Gastrocnemius medialis (tissue), 4 donors: ENCODE measurements around the gene CDH4. TPM values are rescaled to one million over a fixed set of nuclear protein-coding genes. Genes with fewer than 3 reads are reported as not detected.

ENCODE experiments used
- ATAC-seq, 2 donors: fragments of 150-250 bp; one replicate each; pipeline ENCODE4 v1.9.1; 2016
- DNase-seq, 2 donors: peaks; one replicate each; pipeline ENCODE4 v3.0.0-alpha.2; 2019
- H3K27ac ChIP-seq, 4 donors: fragments of 200-600 bp; sonication (generic); 1 replicate in 1 of 4; 2 replicates in 3 of 4; pipeline ENCODE4 v1.5.1; 2016 to 2018; ENCODE audit warnings: mild to moderate bottlenecking in 2 of 4, moderate library complexity in 1 of 4
- H3K27me3 ChIP-seq, 3 donors: fragments of 200-600 bp; sonication (generic) in 2 of 3; 1 replicate in 1 of 3; 2 replicates in 2 of 3; pipeline versions ENCODE4 v1.5.1 to v1.6.0; 2016 to 2019; ENCODE audit warnings: mild to moderate bottlenecking in 1 of 3, moderate library complexity in 1 of 3
- H3K36me3 ChIP-seq, 2 donors: fragments of 200-600 bp; sonication (generic) in 1 of 2; one replicate each; pipeline ENCODE4 v1.5.1; 2017 to 2018
- H3K4me1 ChIP-seq, 2 donors: fragments of 200-600 bp; sonication (generic) in 1 of 2; one replicate each; pipeline ENCODE4 v1.5.1; 2016 to 2017; ENCODE audit warnings: mild to moderate bottlenecking in 2 of 2
- H3K4me3 ChIP-seq, 4 donors: fragments of 200-600 bp; sonication (generic) in 3 of 4; 1 replicate in 1 of 4; 2 replicates in 3 of 4; pipeline ENCODE4 v1.5.1; 2016 to 2019; ENCODE audit warnings: mild to moderate bottlenecking in 2 of 4
- H3K9me3 ChIP-seq, 3 donors: fragments of 200-600 bp; sonication (generic) in 2 of 3; 1 replicate in 1 of 3; 2 replicates in 2 of 3; pipeline ENCODE4 v1.5.1; 2016 to 2019
- CTCF ChIP-seq, 5 experiments: fragments of 450-650 bp in 3 of 5; fragments of 200-600 bp in 2 of 5; sonication (generic) in 2 of 5; IDR thresholded peaks in 4 of 5; conservative IDR thresholded peaks in 1 of 5; 1 replicate in 4 of 5; 2 replicates in 1 of 5; pipeline ENCODE4 v1.5.1; 2016 to 2019; ENCODE audit warnings: antibody characterized with exemption in 5 of 5, mild to moderate bottlenecking in 3 of 5, moderate library complexity in 3 of 5
- POLR2A ChIP-seq, 2 donors: fragments of 450-650 bp; IDR thresholded peaks; one replicate each; pipeline ENCODE4 v1.6.1; 2017; ENCODE audit warnings: antibody characterized with exemption in 2 of 2, mild to moderate bottlenecking in 2 of 2, moderate library complexity in 2 of 2
- in situ Hi-C, 4 donors: fragments of 200-750 bp; cut with MboI; loops; one replicate each; pipeline versions ENCODE4 v1.15.0 to v1.8.0; 2017; ENCODE audit warnings: low sequenced_read_pairs in 4 of 4
- intact Hi-C: fragments of 100-400 bp; cut with DNase I; formaldehyde crosslinking; loops from one replicate; pipeline ENCODE4 v1.15.1; 2023; ENCODE audit warnings: low total_unique reads
- total RNA-seq, 4 donors: library from RNA; depleted of rRNA; stranded (reverse); fragments of >200 nt; gene quantifications; one replicate each; pipeline versions ENCODE4 v1.1.0 to v1.2.3, GENCODE V29; 2016

CDH4 gene
- total RNA-seq, 4 donors from 2014 or later = 0.38 to 1.2 (median 0.86) TPM

GRCh38 chr20:61443443-61444126 lies 191.5 kb downstream of the CDH4 start:
- no peaks in the 10 kb centered on the region for H3K4me1 ChIP-seq
- intact Hi-C loops = no loop called here
- no peak for TF ChIP-seq POLR2A (IDR thresholded peaks at IDR 0.05)
- TF ChIP-seq CTCF (IDR thresholded peaks at IDR 0.05 in 4 of 5, conservative IDR thresholded peaks at IDR 0.05 in 1 of 5) = no peak

GRCh38 chr20:61444637-61445036 lies 192.6 kb downstream of the CDH4 start:
- Histone ChIP-seq H3K27ac (no peak overlapping the region), H3K4me3 (no peak overlapping the region), H3K4me1 (no peaks in the 10 kb centered on the region), H3K36me3 (no peaks in the 10 kb centered on the region), H3K9me3 (no peaks in the 10 kb centered on the region), H3K27me3 (peaks cover 0 to 5% (median 0%) of the 10 kb centered on the region in 3 donors)
- TF ChIP-seq CTCF (IDR thresholded peaks at IDR 0.05 in 4 of 5, conservative IDR thresholded peaks at IDR 0.05 in 1 of 5) (no peak), POLR2A (IDR thresholded peaks at IDR 0.05) (no peak)
- ATAC-seq (no peak), DNase-seq (no peak)
- in situ Hi-C loops = no loop called here
- intact Hi-C loops = no loop called here

More at GRCh38 chr20:61443443-61444126, 191.5 kb downstream of the CDH4 start:
- in situ Hi-C loops = no loop called here
- ATAC-seq (no peak), DNase-seq (no peak)
- H3K9me3 ChIP-seq = no peaks in the 10 kb centered on the region
- no peaks in the 10 kb centered on the region for H3K36me3 ChIP-seq
- H3K4me3 ChIP-seq = no peak overlapping the region
- peaks cover 0 to 5% (median 0%) of the 10 kb centered on the region in 3 donors for H3K27me3 ChIP-seq
- H3K27ac ChIP-seq = no peak overlapping the region

- no peak for TF ChIP-seq POLR2A (IDR thresholded peaks at IDR 0.05)
- no peak for TF ChIP-seq CTCF (IDR thresholded peaks at IDR 0.05 in 4 of 5, conservative IDR thresholded peaks at IDR 0.05 in 1 of 5)
- Histone ChIP-seq H3K4me3 (no peak overlapping the region), H3K4me1 (no peaks in the 10 kb centered on the region), H3K36me3 (no peaks in the 10 kb centered on the region), H3K9me3 (no peaks in the 10 kb centered on the region), H3K27me3 (peaks cover 0 to 5% (median 0%) of the 10 kb centered on the region in 3 donors), H3K27ac (no peak overlapping the region)
- DNase-seq = no peak
- intact Hi-C loops = no loop called here
- no peak for ATAC-seq
- in situ Hi-C loops = no loop called here
Measured at GRCh38 chr20:61445138-61445537, 193.1 kb downstream of the CDH4 start.

GRCh38 chr20:61445741-61446140 lies 193.7 kb downstream of the CDH4 start:
- in situ Hi-C loops = no loop called here
- Histone ChIP-seq H3K27ac (no peak overlapping the region), H3K9me3 (no peaks in the 10 kb centered on the region), H3K36me3 (no peaks in the 10 kb centered on the region), H3K4me1 (no peaks in the 10 kb centered on the region), H3K27me3 (peaks cover 0 to 5% (median 0%) of the 10 kb centered on the region in 3 donors), H3K4me3 (no peak overlapping the region)
- TF ChIP-seq CTCF (IDR thresholded peaks at IDR 0.05 in 4 of 5, conservative IDR thresholded peaks at IDR 0.05 in 1 of 5) (no peak), POLR2A (IDR thresholded peaks at IDR 0.05) (no peak)
- no peak for ATAC-seq
- no peak for DNase-seq
- intact Hi-C loops = no loop called here
